HG03108 (cell line): Measurements from ENCODE around the gene OSM.
A peak's percentile ranks its signal among the peaks of the same experiment; 100 is the strongest.

Experiments used
- ATAC-seq: cut with Tn5 transposase; IDR thresholded peaks from one replicate; pipeline ENCODE4 v1.9.1; 2021; ENCODE audit warnings: moderate library complexity; ENCODE audit not compliant: unreplicated experiment

The OSM gene

GRCh38 chr22:30297991-30298701 is 31.5 kb upstream of the OSM start:
- ATAC-seq: no peak

DNA sequence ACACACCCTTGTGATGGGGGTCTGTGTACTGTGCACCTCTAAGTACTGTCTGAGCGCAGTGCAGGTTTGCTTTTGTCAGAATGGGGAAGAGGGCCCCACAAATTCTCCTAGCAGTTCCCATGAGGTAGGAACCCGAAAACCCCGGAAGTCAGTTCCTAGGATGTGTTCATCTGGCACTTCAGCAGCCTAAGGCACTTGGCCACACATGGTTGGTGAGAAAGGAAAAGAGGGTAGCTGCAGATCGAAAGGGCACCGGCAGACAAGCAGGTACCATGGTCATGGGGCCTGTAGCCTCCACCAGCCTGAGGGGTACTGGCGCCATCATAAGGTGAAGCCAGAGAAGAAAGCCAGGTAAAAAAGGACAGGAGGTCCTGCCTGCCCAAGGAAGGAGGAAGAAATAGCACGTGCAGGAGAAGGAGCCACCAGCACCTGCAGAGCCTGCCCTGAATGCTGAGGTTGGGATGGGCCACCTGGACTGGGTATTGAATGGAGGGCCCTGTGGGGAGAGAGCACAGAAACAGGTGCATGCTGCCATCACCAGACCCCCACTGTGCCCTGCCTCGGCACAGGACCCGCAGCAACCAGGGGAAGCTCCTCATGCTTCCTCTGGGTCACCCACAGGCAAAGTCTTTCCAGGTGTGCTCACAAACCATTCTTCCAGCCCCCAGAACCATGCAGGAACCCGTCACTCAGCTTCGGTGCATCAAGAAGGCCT is 30.8 kb upstream of the OSM start:
- ATAC-seq: no peak

- ATAC-seq: no peak
These were observed 30.2 kb upstream of the OSM start for GRCh38 chr22:30296833-30297232.

DNA sequence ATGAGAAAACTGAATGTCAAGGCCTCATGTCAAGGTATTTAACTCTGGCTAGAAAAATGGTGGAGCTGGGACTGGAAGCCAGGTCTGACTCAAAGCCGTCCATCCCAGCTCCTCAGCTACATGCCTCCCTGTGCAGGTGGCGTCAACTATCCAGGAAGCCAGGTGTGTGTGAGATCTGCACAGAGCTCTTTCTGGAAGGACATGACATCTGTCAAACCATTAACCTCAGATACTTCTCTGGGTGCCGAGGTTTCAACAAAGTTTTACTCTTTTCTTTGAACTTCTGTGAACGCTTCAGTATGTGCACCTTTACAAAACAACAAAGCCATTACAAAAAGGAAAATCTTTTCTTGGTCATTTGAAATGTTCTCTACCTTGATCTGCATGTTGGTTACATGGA is 29.7 kb upstream of the OSM start:
- ATAC-seq: no peak

- no peak for ATAC-seq
These were observed 28.9 kb upstream of the OSM start for GRCh38 chr22:30295576-30295975.

- ATAC-seq: no peak
These were observed 28.2 kb upstream of the OSM start for GRCh38 chr22:30294830-30295229.

DNA sequence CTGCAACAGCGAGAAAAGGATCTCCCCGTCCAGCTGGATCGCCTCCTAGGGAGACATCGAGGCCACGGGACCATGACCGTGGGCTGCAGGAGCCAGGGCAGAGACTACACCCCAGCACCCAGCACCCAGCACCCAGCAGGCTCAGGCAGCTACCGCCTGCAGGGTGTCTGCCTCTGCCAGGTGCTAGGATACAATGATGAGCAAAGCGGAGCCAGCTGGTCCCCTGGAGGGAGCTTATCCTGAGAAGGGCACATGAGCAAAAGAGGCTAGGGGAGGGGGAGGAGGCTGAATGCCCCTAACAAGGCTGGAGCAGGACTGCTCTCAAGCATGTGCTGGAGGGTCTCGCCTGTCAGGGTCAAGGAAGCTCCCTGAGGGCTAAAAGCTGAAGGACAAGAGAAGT is 27.4 kb upstream of the OSM start:
- no peak for ATAC-seq

- ATAC-seq: no peak
These were observed 26.4 kb upstream of the OSM start for GRCh38 chr22:30293026-30293425.

GRCh38 chr22:30292069-30292970 is 25.7 kb upstream of the OSM start:
- no peak for ATAC-seq

- no peak for ATAC-seq
These were observed 24.6 kb upstream of the OSM start for GRCh38 chr22:30291058-30291892.

DNA sequence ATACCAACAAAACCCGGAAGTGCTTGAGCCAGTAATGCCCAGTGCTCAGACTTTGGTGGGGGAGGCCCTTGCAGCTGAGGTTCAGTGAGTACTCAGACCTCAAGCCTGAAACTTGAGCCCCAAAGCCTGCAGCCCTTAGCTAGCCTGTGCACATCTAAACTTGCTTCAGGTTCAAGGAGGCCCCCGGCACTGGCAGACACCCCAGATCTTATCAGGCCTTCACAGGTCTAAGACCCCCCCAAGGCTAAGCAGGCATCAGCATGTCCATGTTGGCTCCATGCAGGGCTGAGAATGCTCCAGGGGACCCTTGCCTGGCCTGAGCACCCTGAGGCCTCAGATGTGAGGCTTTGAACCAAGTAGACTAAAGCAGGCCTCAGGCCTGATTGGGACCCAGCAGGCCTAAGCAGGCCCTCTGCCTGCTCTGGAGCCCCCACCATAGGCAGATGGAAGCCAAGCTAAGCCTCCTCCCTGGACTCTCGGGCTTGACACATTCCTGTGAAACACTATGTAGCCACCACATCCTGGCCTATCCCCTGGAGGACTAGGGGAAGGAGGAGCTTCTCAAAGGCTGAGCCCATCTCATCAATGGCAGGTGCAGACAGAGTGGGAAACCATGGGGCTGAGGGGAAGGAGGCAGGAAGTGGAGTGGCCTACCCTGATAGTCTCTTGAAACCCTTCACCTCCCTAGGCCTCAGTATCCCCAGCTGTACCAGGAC is 23.8 kb upstream of the OSM start:
- ATAC-seq: no peak

DNA sequence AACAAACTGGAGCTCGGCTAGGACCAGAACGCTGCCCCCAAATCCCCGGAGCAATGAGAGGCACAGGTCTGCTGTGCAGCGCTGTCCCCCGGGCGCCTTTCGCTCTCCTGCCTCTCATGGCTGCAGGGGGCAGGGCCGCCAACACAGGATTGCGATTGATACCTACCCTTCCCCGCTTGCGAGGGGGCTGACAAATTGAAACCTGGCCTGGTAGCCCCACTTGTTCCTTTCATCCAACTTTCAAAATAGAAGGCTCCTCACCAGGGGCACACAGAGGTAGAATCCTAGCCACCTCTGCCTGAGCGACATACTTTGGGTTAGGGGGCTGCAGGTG is 23.3 kb upstream of the OSM start:
- no peak for ATAC-seq

DNA sequence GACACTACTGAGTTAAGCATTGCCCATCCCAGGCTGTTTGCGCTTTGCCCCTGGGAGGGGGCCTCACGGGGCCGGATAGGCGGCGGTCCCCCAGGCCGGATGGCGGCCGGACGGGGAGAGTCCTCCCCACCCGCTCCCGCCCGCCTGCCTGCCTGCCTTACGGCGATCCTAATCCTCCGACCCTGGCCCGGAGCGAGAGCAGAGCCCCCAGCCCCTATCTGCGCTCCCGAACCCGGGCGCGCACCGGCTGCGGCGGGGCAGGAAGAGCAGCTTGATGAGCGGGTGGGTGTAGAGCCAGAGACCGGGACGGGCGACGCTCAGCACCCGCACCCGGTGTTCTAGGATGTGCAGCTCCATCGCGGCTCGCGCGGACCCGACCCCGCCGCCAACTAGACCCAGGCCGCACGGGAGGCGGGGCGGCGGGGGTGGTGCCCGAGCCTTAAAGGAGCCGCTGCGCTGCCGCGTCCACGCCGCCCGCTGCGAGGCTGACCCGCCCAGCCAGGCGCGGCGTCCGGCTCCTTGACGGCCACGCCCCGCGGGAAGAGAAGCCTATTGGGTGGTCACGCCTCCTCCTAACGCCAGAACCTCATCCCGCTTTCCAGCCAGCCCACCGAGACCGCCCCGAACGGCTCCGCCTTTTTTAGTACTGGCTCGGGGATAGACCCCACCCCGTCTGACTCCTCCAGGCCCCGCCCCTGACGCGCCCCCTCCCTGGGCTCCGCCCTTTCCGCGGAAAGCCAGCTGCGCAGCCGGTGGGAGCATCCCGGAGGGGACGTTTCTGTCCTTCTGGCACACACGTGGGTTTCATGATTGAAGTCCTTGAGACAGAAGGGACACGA is 22.7 kb upstream of the OSM start, which contains the start of gene CASTOR1:
Gene CASTOR1, minus strand, starts transcription at position 365 of the 839 bp plus-strand sequence. Its CDS starts 8 bp downstream, at position 357.
- peak; percentile 60 for ATAC-seq

- ATAC-seq: no peak
These were observed 21.9 kb upstream of the OSM start for GRCh38 chr22:30288419-30289140.

DNA sequence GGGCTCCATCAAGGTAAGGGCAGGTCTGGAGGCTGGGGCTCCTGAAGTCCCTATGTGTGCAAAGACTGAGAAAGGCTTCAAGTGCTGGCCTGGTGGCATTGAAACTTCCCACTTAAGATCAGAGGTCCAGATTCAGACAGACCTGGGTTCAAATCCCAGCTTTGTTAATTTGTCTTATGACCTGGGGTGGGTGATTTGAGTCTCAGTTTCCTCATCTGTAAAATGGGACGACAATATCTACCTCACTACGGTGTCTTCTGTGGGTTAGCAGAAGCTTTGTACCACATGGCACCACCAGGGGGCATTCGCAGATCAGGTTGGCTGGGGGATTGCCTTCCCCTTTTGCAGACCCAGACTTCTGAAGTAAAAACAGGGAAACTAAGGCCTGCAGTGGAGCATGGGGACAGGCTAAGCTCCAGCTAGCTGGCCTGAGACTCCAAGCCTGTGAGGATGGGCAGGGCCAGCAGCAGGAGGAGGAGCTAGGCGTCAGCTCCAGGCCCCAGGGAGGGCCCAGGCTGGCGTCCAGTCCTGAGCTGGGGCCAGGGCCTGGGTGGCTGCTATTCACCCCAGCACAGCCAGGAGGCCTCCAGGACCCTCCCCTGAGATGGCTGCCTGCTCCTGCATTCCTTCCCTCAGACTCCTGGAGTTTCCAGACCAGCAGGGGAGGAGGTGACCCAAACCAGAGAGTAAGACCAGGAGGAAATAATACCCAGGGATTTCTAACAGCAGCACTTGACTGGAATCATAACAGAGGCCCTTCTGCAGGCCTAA is 21.2 kb upstream of the OSM start:
- ATAC-seq: no peak

GRCh38 chr22:30286813-30287647 is 20.4 kb upstream of the OSM start:
- no peak for ATAC-seq

- no peak for ATAC-seq
These were observed 19.7 kb upstream of the OSM start for GRCh38 chr22:30286331-30286730.
